K562 (cell line): Measurements from ENCODE around the gene OCIAD1. TPM values are rescaled to one million over a fixed set of nuclear protein-coding genes. Genes with fewer than 3 reads are reported as not detected.

ENCODE experiments used
- BRF1 ChIP-seq: IDR thresholded peaks from 3 replicates; pipeline ENCODE4 v1.6.1; 2011; ENCODE audit warnings: borderline replicate concordance, mild to moderate bottlenecking; ENCODE audit not compliant: insufficient read length; ENCODE audit errors: extremely low read depth
- CBX2 ChIP-seq: fragments of 200-600 bp; sonication (generic); IDR thresholded peaks from one replicate; pipeline ENCODE4 v1.6.1; 2012; ENCODE audit warnings: mild to moderate bottlenecking, low read length, inconsistent platforms; ENCODE audit not compliant: insufficient read depth, poor library complexity, severe bottlenecking
- CEBPB ChIP-seq: fragments of 450-650 bp; IDR thresholded peaks from 2 replicates; pipeline ENCODE4 v1.6.1; 2016; ENCODE audit warnings: missing genetic modification characterization, missing compliant biosample characterization
- COPS2 ChIP-seq: fragments of 450-650 bp; conservative IDR thresholded peaks from 2 replicates; pipeline ENCODE4 v1.6.1; 2016; ENCODE audit warnings: mild to moderate bottlenecking, moderate library complexity
- CREB3 ChIP-seq: fragments of 450-650 bp; conservative IDR thresholded peaks from 2 replicates; pipeline ENCODE4 v1.6.1; 2016; ENCODE audit warnings: missing genetic modification characterization, low read depth, mild to moderate bottlenecking, missing compliant biosample characterization, moderate library complexity
- E2F8 ChIP-seq: fragments of 450-650 bp; IDR thresholded peaks from 2 replicates; pipeline ENCODE4 v1.7.1; 2018; ENCODE audit warnings: mild to moderate bottlenecking, low read depth; ENCODE audit not compliant: partially characterized antibody
- ELK3 ChIP-seq: fragments of 450-650 bp; formaldehyde crosslinking; IDR thresholded peaks from 2 replicates; pipeline ENCODE4 v1.4.0; 2020; ENCODE audit warnings: mild to moderate bottlenecking
- GABPA ChIP-seq: fragments of 200-800 bp; sonication (Bioruptor generic); conservative IDR thresholded peaks from 2 replicates; pipeline ENCODE4 v1.6.1; 2016; ENCODE audit warnings: low read depth, missing genetic modification characterization, missing compliant biosample characterization
- GATA2 ChIP-seq: sonication (generic); formaldehyde crosslinking; IDR thresholded peaks from 2 replicates; pipeline ENCODE4 v1.4.0; 2020; ENCODE audit warnings: mild to moderate bottlenecking, missing genetic modification reagents
- HDAC1 ChIP-seq, 2 experiments: fragments of 450-650 bp; IDR thresholded peaks; 2 replicates each; pipeline ENCODE4 v1.6.1; 2016 to 2017; ENCODE audit warnings: inconsistent platforms in 1 of 2, mild to moderate bottlenecking in 1 of 2, moderate library complexity in 1 of 2
- HLTF ChIP-seq: fragments of 450-650 bp; IDR thresholded peaks from 2 replicates; pipeline ENCODE4 v1.6.1; 2016
- ZNF134 ChIP-seq: fragments of 250-450 bp; sonication (Bioruptor Pico); conservative IDR thresholded peaks from 2 replicates; pipeline ENCODE4 v1.4.0; 2020
- ZNF444 ChIP-seq: fragments of 250-450 bp; sonication (Bioruptor Pico); IDR thresholded peaks from 2 replicates; pipeline ENCODE4 v1.4.0; 2020; ENCODE audit warnings: mild to moderate bottlenecking, moderate library complexity
- ZNF77 ChIP-seq: fragments of 250-450 bp; sonication (Bioruptor Pico); IDR thresholded peaks from 2 replicates; pipeline ENCODE4 v1.5.0; 2020
- polyA plus RNA-seq, 8 experiments: library from polyadenylated mRNA; depleted of rRNA in 4 of 8; stranded (reverse) in 5 of 8; unstranded in 3 of 8; fragments of >200 nt; fragmentation: Nextera tagmentation in 2 of 8; fragmentation: Illumina TruSeq in 1 of 8; extraction: Ambion mirVana in 2 of 8; extraction: Trizol in 1 of 8; gene quantifications; 2 replicates each; pipeline versions ENCODE4 v1.2.1 to v1.2.3, GENCODE V29; 2011 to 2014; ENCODE audit warnings: inconsistent platforms in 1 of 8, missing spikeins in 1 of 8
- total RNA-seq, 7 experiments: library from RNA; depleted of rRNA in 6 of 7; stranded (reverse); fragments of >200 nt in 6 of 7; fragmentation: Illumina TruSeq in 2 of 7; extraction: Trizol in 2 of 7; gene quantifications; 2 replicates each; pipeline versions ENCODE4 v1.2.1 to v1.2.3, GENCODE V29; 2011 to 2021; ENCODE audit warnings: low replicate concordance in 1 of 7

OCIAD1 gene
- total and polyA plus RNA-seq, 9 of the 15 experiments (the other 6 are each of a cell fraction or from before 2014, with no cell fraction given), result 99.0 to 358 (median 196) TPM

GRCh38 chr4:48907706-48908477 is 77.0 kb downstream of the OCIAD1 start (continued):
- TF ChIP-seq GATA2 (CRISPR knock-in tag), result no peak
- no peak for TF ChIP-seq HLTF
- TF ChIP-seq ELK3 (CRISPR knock-in tag), result no peak
- TF ChIP-seq ZNF444, result no peak
- no peak for TF ChIP-seq CEBPB (tag)
- no peak for TF ChIP-seq ZNF77 (CRISPR knock-in tag)
- no peak for TF ChIP-seq ZNF134 (CRISPR knock-in tag)
- TF ChIP-seq GABPA (tag), result no peak
- TF ChIP-seq HDAC1 (IDR thresholded peaks at IDR 0.05), result no peak
- TF ChIP-seq CBX2, result no peak
- 0 out of 2 replicates have a peak, but pooled peaks have one; percentile 33 for TF ChIP-seq CREB3 (tag)
- TF ChIP-seq BRF1, result no peak
- TF ChIP-seq COPS2, result no peak
- no peak for TF ChIP-seq E2F8
